K562 (cell line): Measurements from ENCODE around the gene DOCK3. TPM values are rescaled to one million over a fixed set of nuclear protein-coding genes. Genes with fewer than 3 reads are reported as not detected.

Source experiments
- ATAC-seq: fragments of 200-7000 bp; cut with Tn5 transposase; 3 replicates; pipeline ENCODE4 v1.9.1; 2020; ENCODE audit warnings: moderate library complexity
- BruUV-seq: library from RNA; stranded (reverse); fragments of 400-500 nt; replicated peaks from 2 replicates; lab custom pipeline; 2021; lab: Mats Ljungman, UMichigan
- CTCF ChIA-PET: fragments of 300-600 bp; formaldehyde crosslinking; extraction: SDS; loops from one replicate; lab custom pipeline; 2021; ENCODE audit warnings: low intra/inter-chr PET ratio; lab: Yijun Ruan, JAX
- POLR2A ChIA-PET: fragments of 300-600, 350-650 bp; sonication (Branson Sonifier 250); formaldehyde crosslinking; extraction: SDS; loops from one replicate; lab custom pipeline; 2021; ENCODE audit warnings: antibody characterized with exemption, inconsistent platforms; lab: Yijun Ruan, JAX
- DNase-seq, 4 experiments: peaks; one replicate each; pipeline versions ENCODE4 v3.0.0 to v3.0.0-alpha.2; 2011 to 2018; ENCODE audit warnings: low spot score in 3 of 4, mixed read lengths in 3 of 4; ENCODE audit errors: extremely low read depth in 1 of 4
- FAIRE-seq: peaks from 2 replicates; lab custom pipeline; 2011; peaks lifted over from hg19 to GRCh38; lab: Jason Lieb, UNC
- H2AFZ ChIP-seq: 2 replicates; pipeline ENCODE4 v1.6.0; 2011; ENCODE audit warnings: low read depth, low read length, control low read depth, inconsistent platforms
- H3K27ac ChIP-seq: fragments of 200-600 bp; 3 replicates; pipeline ENCODE4 v1.8.0; 2011; ENCODE audit warnings: low read depth, mild to moderate bottlenecking, control low read depth, inconsistent platforms, low read length, moderate library complexity, mixed read lengths; ENCODE audit errors: extremely low read depth
- H3K27me3 ChIP-seq, 2 experiments: fragments of 300-600 bp in 1 of 2; 2 replicates in 1 of 2; 3 replicates in 1 of 2; pipeline versions ENCODE4 v1.6.0 to v1.8.0; 2011; ENCODE audit warnings: inconsistent platforms in 2 of 2, low read length in 2 of 2, mild to moderate bottlenecking in 1 of 2, mixed read lengths in 1 of 2, moderate library complexity in 1 of 2; ENCODE audit not compliant: control insufficient read depth in 2 of 2, insufficient read depth in 2 of 2
- H3K36me3 ChIP-seq: fragments of 300-600 bp; 3 replicates; pipeline ENCODE4 v1.8.0; 2011; ENCODE audit warnings: mild to moderate bottlenecking, low read length, inconsistent platforms; ENCODE audit not compliant: control insufficient read depth, insufficient read depth
- H3K4me1 ChIP-seq, 2 experiments: fragments of 200-600 bp in 1 of 2; replicated peaks in 1 of 2; 2 replicates in 1 of 2; 3 replicates in 1 of 2; pipeline versions ENCODE4 v1.5.1 to v1.8.0; 2011; ENCODE audit warnings: inconsistent platforms in 2 of 2, low read length in 2 of 2, mild to moderate bottlenecking in 1 of 2, mixed read lengths in 1 of 2, moderate library complexity in 1 of 2; ENCODE audit not compliant: control insufficient read depth in 2 of 2, insufficient read depth in 2 of 2
- H3K4me2 ChIP-seq: 2 replicates; pipeline ENCODE4 v1.6.1; 2011; ENCODE audit warnings: low read length, control low read depth, inconsistent platforms, mixed read lengths; ENCODE audit not compliant: insufficient read depth
- H3K4me3 ChIP-seq: fragments of 200-600 bp; sonication (generic), shearing (Covaris generic); 2 replicates; pipeline ENCODE4 v1.5.1; 2016; ENCODE audit warnings: control low read depth, inconsistent platforms
- H3K79me2 ChIP-seq: fragments of 200-600 bp; 3 replicates; pipeline ENCODE4 v1.8.0; 2011; ENCODE audit warnings: low read length, inconsistent platforms; ENCODE audit not compliant: control insufficient read depth, insufficient read depth
- H3K9ac ChIP-seq, 2 experiments: 2 replicates each; pipeline versions ENCODE4 v1.6.0 to v1.6.1; 2011; ENCODE audit warnings: low read depth in 2 of 2, low read length in 2 of 2, control low read depth in 1 of 2, inconsistent platforms in 1 of 2, mild to moderate bottlenecking in 1 of 2, mixed read lengths in 1 of 2; ENCODE audit not compliant: insufficient read depth in 1 of 2
- H3K9me1 ChIP-seq: one replicate; pipeline ENCODE4 v1.6.0; 2011; ENCODE audit warnings: inconsistent platforms, mild to moderate bottlenecking, low read length, moderate library complexity; ENCODE audit not compliant: control insufficient read depth, insufficient read depth
- H3K9me3 ChIP-seq: replicated peaks from 2 replicates; pipeline ENCODE4 v1.5.1; 2011; ENCODE audit warnings: low read depth, low read length, inconsistent platforms; ENCODE audit not compliant: control insufficient read depth, insufficient read depth
- H4K20me1 ChIP-seq: replicated peaks from 2 replicates; pipeline ENCODE4 v1.6.1; 2011; ENCODE audit warnings: low read length, inconsistent platforms, mixed read lengths; ENCODE audit not compliant: control insufficient read depth, insufficient read depth
- ELF2 ChIP-seq: fragments of 250-450 bp; sonication (Bioruptor Pico); IDR thresholded peaks from 2 replicates; pipeline ENCODE4 v1.5.0; 2021; ENCODE audit warnings: mild to moderate bottlenecking
- FOS ChIP-seq: IDR thresholded peaks from 3 replicates; pipeline ENCODE4 v1.6.1; 2011; ENCODE audit not compliant: insufficient read length; ENCODE audit errors: extremely low read depth
- LEF1 ChIP-seq: fragments of 450-650 bp; IDR thresholded peaks from 2 replicates; pipeline ENCODE4 v1.6.1; 2016; ENCODE audit warnings: mild to moderate bottlenecking
- MNT ChIP-seq, 2 experiments: fragments of 450-650 bp; conservative IDR thresholded peaks; 2 replicates each; pipeline ENCODE4 v1.6.1; 2017; ENCODE audit warnings: mild to moderate bottlenecking in 2 of 2, moderate library complexity in 2 of 2
- ZNF197 ChIP-seq: fragments of 200-800 bp; sonication (Bioruptor generic); IDR thresholded peaks from 2 replicates; pipeline ENCODE4 v1.6.1; 2016; ENCODE audit warnings: low read depth, missing genetic modification characterization, missing compliant biosample characterization
- ZNF277 ChIP-seq: fragments of 250-450 bp; sonication (Bioruptor Pico); IDR thresholded peaks from 2 replicates; pipeline ENCODE4 v1.8.0; 2022; ENCODE audit warnings: inconsistent platforms, mild to moderate bottlenecking, moderate library complexity, borderline replicate concordance
- WGBS: fragments of 100-300 bp; shearing (Covaris generic); methylation state at CpG from one replicate; pipeline ENCODE4 v1.1.6; 2016; ENCODE audit warnings: low coverage, mixed read lengths; ENCODE audit not compliant: insufficient coverage; ENCODE audit errors: missing lambda C conversion rate; 5-methylcytosine and 5-hydroxymethylcytosine counted together
- in situ Hi-C: fragments of 300-500 bp; cut with MboI; formaldehyde crosslinking; loops from 4 replicates; pipeline ENCODE4 v1.15.0; 2018; ENCODE audit warnings: inconsistent platforms, mixed read lengths
- intact Hi-C: fragments of 100-400 bp; cut with micrococcal nuclease; formaldehyde crosslinking; loops from 2 replicates; pipeline ENCODE4 v1.14.2; 2022
- polyA plus RNA-seq, 8 experiments: library from polyadenylated mRNA; depleted of rRNA in 4 of 8; stranded (reverse) in 5 of 8; unstranded in 3 of 8; fragments of >200 nt; fragmentation: Nextera tagmentation in 2 of 8; fragmentation: Illumina TruSeq in 1 of 8; extraction: Ambion mirVana in 2 of 8; extraction: Trizol in 1 of 8; gene quantifications; 2 replicates each; pipeline versions ENCODE4 v1.2.1 to v1.2.3, GENCODE V29; 2011 to 2014; ENCODE audit warnings: inconsistent platforms in 1 of 8, missing spikeins in 1 of 8
- total RNA-seq, 7 experiments: library from RNA; depleted of rRNA in 6 of 7; stranded (reverse); fragments of >200 nt in 6 of 7; fragmentation: Illumina TruSeq in 2 of 7; extraction: Trizol in 2 of 7; gene quantifications; 2 replicates each; pipeline versions ENCODE4 v1.2.1 to v1.2.3, GENCODE V29; 2011 to 2021; ENCODE audit warnings: low replicate concordance in 1 of 7

Gene DOCK3
- total and polyA plus RNA-seq, 9 of the 15 experiments (the other 6 are each of a cell fraction or from before 2014, with no cell fraction given): under 0.01 to 0.03 (median 0.01) TPM; not detected in 4

GRCh38 chr3:51106242-51106876, 431.6 kb downstream of the DOCK3 start:
- ATAC-seq: no peak
- intact Hi-C loops: no loop called here
- CTCF ChIA-PET: no interaction called here

More at GRCh38 chr3:51106242-51106876, 431.6 kb downstream of the DOCK3 start:
- in situ Hi-C loops: loop anchor here (10.0 kb wide), 1 partner anchor 268 kb away; no protein-coding TSS in a partner anchor
- no peaks in the 10 kb centered on the region for H3K36me3 ChIP-seq
- WGBS: 5% methylated on average over 8 of the region's 9 CpGs
- H3K4me2 ChIP-seq: no peak overlapping the region
- H3K9me1 ChIP-seq: no peaks in the 10 kb centered on the region
- H3K4me3 ChIP-seq: no peak overlapping the region
- H2AFZ ChIP-seq: no peak overlapping the region
- TF ChIP-seq LEF1: no peak
- TF ChIP-seq ELF2 (CRISPR knock-in tag): no peak
- TF ChIP-seq MNT (conservative IDR thresholded peaks at IDR 0.05): no peak
- TF ChIP-seq ZNF277 (CRISPR knock-in tag): no peak
- no peak for TF ChIP-seq FOS
- no peak for TF ChIP-seq ZNF197
- no peaks in the 10 kb centered on the region; a peak in 1 of 5 replicates for H3K27me3 ChIP-seq
- H3K9ac ChIP-seq: no peak overlapping the region
- H3K4me1 ChIP-seq: no peaks in the 10 kb centered on the region
- H3K79me2 ChIP-seq: no peaks in the 10 kb centered on the region
- POLR2A ChIA-PET: no interaction called here
- no peak overlapping the region for H3K27ac ChIP-seq
- no peak for FAIRE-seq
- no peaks in the 10 kb centered on the region for H3K9me3 ChIP-seq
- BruUV-seq: no TSS peak
- no peaks in the 10 kb centered on the region for H4K20me1 ChIP-seq
- no peak for DNase-seq
